HepG2 (cell line): ENCODE results near the gene ALDH18A1. TPM values are rescaled to one million over a fixed set of nuclear protein-coding genes. Genes with fewer than 3 reads are reported as not detected.

Source experiments
- AHR ChIP-seq: IDR thresholded peaks from 2 replicates; pipeline ENCODE4 v1.6.1; 2018; ENCODE audit warnings: missing genetic modification reagents, missing compliant biosample characterization
- ATAD3A ChIP-seq: sonication (generic); formaldehyde crosslinking; IDR thresholded peaks from 2 replicates; pipeline ENCODE4 v1.4.0; 2020; ENCODE audit warnings: missing genetic modification reagents
- ATF2 ChIP-seq: sonication (generic); formaldehyde crosslinking; IDR thresholded peaks from 2 replicates; pipeline ENCODE4 v1.4.0; 2020; ENCODE audit warnings: missing genetic modification reagents
- ATF6 ChIP-seq: sonication (generic); formaldehyde crosslinking; conservative IDR thresholded peaks from 2 replicates; pipeline ENCODE4 v1.4.0; 2020; ENCODE audit warnings: missing genetic modification reagents
- ATRX ChIP-seq: sonication (generic); formaldehyde crosslinking; IDR thresholded peaks from 2 replicates; pipeline ENCODE4 v1.4.0; 2020; ENCODE audit warnings: missing genetic modification reagents, borderline replicate concordance
- CEBPG ChIP-seq: IDR thresholded peaks from 2 replicates; pipeline ENCODE4 v1.6.1; 2016
- ELK4 ChIP-seq: sonication (generic); formaldehyde crosslinking; IDR thresholded peaks from 2 replicates; pipeline ENCODE4 v1.9.0; 2021; ENCODE audit warnings: missing genetic modification reagents, borderline replicate concordance
- GATAD2A ChIP-seq: IDR thresholded peaks from 2 replicates; pipeline ENCODE4 v1.6.1; 2016
- GPN1 ChIP-seq: sonication (generic); formaldehyde crosslinking; IDR thresholded peaks from 2 replicates; pipeline ENCODE4 v1.5.1; 2020; ENCODE audit warnings: missing genetic modification reagents, borderline replicate concordance
- ISX ChIP-seq: sonication (generic); formaldehyde crosslinking; conservative IDR thresholded peaks from 2 replicates; pipeline ENCODE4 v1.5.0; 2020; ENCODE audit warnings: missing genetic modification reagents
- LBX2 ChIP-seq: sonication (generic); formaldehyde crosslinking; IDR thresholded peaks from 2 replicates; pipeline ENCODE4 v1.5.0; 2020; ENCODE audit warnings: missing genetic modification reagents, mild to moderate bottlenecking, borderline replicate concordance
- TBX3 ChIP-seq: fragments of 450-650 bp; IDR thresholded peaks from 2 replicates; pipeline ENCODE4 v1.6.1; 2017; ENCODE audit warnings: antibody characterized with exemption, mild to moderate bottlenecking, inconsistent platforms, borderline replicate concordance
- ZBTB49 ChIP-seq: sonication (generic); formaldehyde crosslinking; IDR thresholded peaks from 2 replicates; pipeline ENCODE4 v1.4.0; 2020; ENCODE audit warnings: missing genetic modification reagents, borderline replicate concordance
- ZBTB7A ChIP-seq: sonication (generic); formaldehyde crosslinking; IDR thresholded peaks from 2 replicates; pipeline ENCODE4 v1.8.0; 2022; ENCODE audit warnings: mild to moderate bottlenecking, missing genetic modification reagents
- ZBTB8A ChIP-seq: sonication (generic); formaldehyde crosslinking; IDR thresholded peaks from 2 replicates; pipeline ENCODE4 v1.4.0; 2020; ENCODE audit warnings: mild to moderate bottlenecking, low read depth, missing genetic modification reagents, borderline replicate concordance
- ZNF275 ChIP-seq: sonication (generic); formaldehyde crosslinking; IDR thresholded peaks from 2 replicates; pipeline ENCODE4 v1.8.0; 2022; ENCODE audit warnings: missing genetic modification reagents, mild to moderate bottlenecking, inconsistent platforms, borderline replicate concordance
- ZNF800 ChIP-seq: sonication (generic); formaldehyde crosslinking; IDR thresholded peaks from 2 replicates; pipeline ENCODE4 v1.4.0; 2020; ENCODE audit warnings: missing genetic modification reagents
- polyA plus RNA-seq, 8 experiments: library from polyadenylated mRNA; depleted of rRNA in 3 of 8; stranded (reverse) in 7 of 8; unstranded in 1 of 8; fragments of >200 nt; fragmentation: Illumina TruSeq in 4 of 8; extraction: Trizol in 4 of 8; gene quantifications; 2 replicates each; pipeline versions ENCODE4 v1.2.1 to v1.2.3, GENCODE V29; 2011 to 2016; ENCODE audit warnings: low read depth in 4 of 8, missing spikeins in 1 of 8, mixed read lengths in 1 of 8; ENCODE audit not compliant: insufficient read depth in 1 of 8
- total RNA-seq, 5 experiments: library from RNA; depleted of rRNA; stranded (reverse); fragments of >200 nt; fragmentation: Illumina TruSeq; extraction: Trizol; gene quantifications; 2 replicates each; pipeline ENCODE4 v1.2.3, GENCODE V29; 2016; ENCODE audit warnings: low read depth in 1 of 5

The ALDH18A1 gene
- total and polyA plus RNA-seq, 2 of the 13 experiments (the other 11 are each of a cell fraction or from before 2014, with no cell fraction given), result 180 to 263 TPM

- peak; percentile 43; the same call in 1 of the 2 replicates for TF ChIP-seq GATAD2A
- TF ChIP-seq ZNF800 (CRISPR knock-in tag), result 0 out of 2 replicates have a peak, but pooled peaks have one; percentile 45
- TF ChIP-seq ZBTB49 (CRISPR knock-in tag), result no peak
- TF ChIP-seq ATF6 (CRISPR knock-in tag), result no peak; the same call in 1 of the 2 replicates
- no peak for TF ChIP-seq ELK4
- TF ChIP-seq ZNF275 (CRISPR knock-in tag), result peak; percentile 40; the same call in 1 of the 2 replicates
- no peak for TF ChIP-seq ATAD3A (CRISPR knock-in tag)
- no peak for TF ChIP-seq LBX2 (CRISPR knock-in tag)
- TF ChIP-seq AHR (CRISPR knock-in tag), result 0 out of 2 replicates have a peak, but pooled peaks have one; percentile 30
- no peak for TF ChIP-seq ISX (CRISPR knock-in tag)
- TF ChIP-seq ZBTB8A (CRISPR knock-in tag), result no peak
- no peak; the same call in 1 of the 2 replicates for TF ChIP-seq GPN1 (CRISPR knock-in tag)
- TF ChIP-seq ATF2 (CRISPR knock-in tag), result peak; percentile 51; the same call in 1 of the 2 replicates
- TF ChIP-seq CEBPG (CRISPR knock-in tag), result peak; percentile 41; the same call in 1 of the 2 replicates
- TF ChIP-seq ZBTB7A (CRISPR knock-in tag), result no peak
- TF ChIP-seq ATRX (CRISPR knock-in tag), result no peak
- no peak for TF ChIP-seq TBX3
Measured at GRCh38 chr10:95693668-95694534, 37.4 kb upstream of the ALDH18A1 start, which contains the start of gene TCTN3 (continued).
